ENCODE data around the gene CACNG8. TPM values are rescaled to one million over a fixed set of nuclear protein-coding genes. Genes with fewer than 3 reads are reported as not detected.

Gene CACNG8
- total RNA-seq, 1 donor from 2014 or later = 0.32 TPM

DNA sequence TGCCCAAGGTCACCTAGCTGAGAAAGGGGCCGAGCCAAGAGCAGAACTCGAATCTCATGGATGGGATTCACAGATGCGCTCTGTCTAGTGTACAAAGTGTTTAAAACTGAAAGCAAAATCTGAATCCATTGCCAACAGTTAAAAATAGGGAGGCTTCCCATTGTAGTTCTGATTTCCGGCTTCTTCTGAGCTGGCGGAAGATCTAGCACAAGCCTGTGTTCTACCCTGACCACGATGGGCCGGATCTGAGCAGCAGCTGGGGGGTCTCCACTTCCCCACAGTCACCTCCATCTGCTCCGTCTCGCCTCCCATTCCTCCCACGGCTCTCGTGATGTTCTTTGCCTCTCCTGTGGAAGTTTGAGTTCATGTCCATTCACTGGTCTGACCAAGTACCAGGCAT lies 2.4 kb downstream of the CACNG8 start:
- intact Hi-C loops (cut with DNase I) = no loop called here
- Histone ChIP-seq H3K27me3 (peaks cover 8% of the 10 kb centered on the region), H3K4me1 (no peaks in the 10 kb centered on the region)

DNA sequence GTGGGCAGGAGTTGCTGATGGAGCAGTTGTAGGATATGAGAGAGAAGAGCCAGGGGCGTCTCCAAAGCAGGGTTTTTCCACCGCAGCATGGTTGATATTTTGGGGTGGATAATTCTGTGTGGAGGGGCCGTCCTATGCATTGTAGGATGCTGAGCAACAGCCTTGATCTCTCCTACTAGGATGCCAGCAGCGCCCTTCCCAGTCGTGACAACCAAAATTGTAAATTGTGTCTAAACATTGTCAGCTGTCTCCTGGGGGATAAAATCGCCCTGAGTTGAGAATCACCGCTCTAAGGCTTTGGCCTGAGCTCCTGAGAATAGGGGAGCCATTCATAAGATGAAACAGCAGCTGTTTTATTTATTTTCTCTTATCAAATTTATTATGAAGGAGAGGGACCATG lies 4.2 kb downstream of the CACNG8 start:
- H3K4me1 ChIP-seq = no peaks in the 10 kb centered on the region
- intact Hi-C loops (cut with DNase I) = no loop called here

More for the DNA sequence above, 2.4 kb downstream of the CACNG8 start:
- no peak for DNase-seq (ENCODE audit: low spot score in 2 of 2)
- no peaks in the 10 kb centered on the region for H3K36me3 ChIP-seq
- no peak overlapping the region for H3K4me3 ChIP-seq
- no peak overlapping the region for H3K27ac ChIP-seq
- TF ChIP-seq, protein P1, sequence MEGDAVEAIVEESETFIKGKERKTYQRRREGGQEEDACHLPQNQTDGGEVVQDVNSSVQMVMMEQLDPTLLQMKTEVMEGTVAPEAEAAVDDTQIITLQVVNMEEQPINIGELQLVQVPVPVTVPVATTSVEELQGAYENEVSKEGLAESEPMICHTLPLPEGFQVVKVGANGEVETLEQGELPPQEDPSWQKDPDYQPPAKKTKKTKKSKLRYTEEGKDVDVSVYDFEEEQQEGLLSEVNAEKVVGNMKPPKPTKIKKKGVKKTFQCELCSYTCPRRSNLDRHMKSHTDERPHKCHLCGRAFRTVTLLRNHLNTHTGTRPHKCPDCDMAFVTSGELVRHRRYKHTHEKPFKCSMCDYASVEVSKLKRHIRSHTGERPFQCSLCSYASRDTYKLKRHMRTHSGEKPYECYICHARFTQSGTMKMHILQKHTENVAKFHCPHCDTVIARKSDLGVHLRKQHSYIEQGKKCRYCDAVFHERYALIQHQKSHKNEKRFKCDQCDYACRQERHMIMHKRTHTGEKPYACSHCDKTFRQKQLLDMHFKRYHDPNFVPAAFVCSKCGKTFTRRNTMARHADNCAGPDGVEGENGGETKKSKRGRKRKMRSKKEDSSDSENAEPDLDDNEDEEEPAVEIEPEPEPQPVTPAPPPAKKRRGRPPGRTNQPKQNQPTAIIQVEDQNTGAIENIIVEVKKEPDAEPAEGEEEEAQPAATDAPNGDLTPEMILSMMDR (IDR thresholded peaks at IDR 0.05) = no peak
- H3K9me3 ChIP-seq = no peaks in the 10 kb centered on the region

DNA sequence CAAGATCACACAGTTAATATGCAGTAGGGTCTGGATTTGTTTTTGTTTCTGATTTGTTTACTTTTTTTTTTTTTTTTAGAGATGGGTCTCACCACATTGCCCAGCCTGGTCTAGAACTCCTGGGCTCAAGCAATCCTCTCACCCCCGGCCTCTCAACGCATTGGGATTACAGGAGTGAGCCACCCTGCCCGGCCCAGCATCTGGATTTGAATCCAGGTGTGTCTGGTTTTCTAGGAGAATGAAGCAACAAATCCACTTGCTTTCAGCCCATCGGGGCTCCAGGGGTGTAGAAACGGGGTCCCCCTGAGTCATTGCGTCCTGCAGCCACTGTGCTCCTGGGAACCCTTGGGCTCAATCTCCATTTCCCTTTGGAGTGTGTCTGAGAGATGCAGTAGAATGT lies 6.6 kb downstream of the CACNG8 start:
- TF ChIP-seq, protein P1 (IDR thresholded peaks at IDR 0.05) = no peak
- DNase-seq (ENCODE audit: low spot score in 2 of 2) = no peak
- H3K27me3 ChIP-seq = no peaks in the 10 kb centered on the region
- no peaks in the 10 kb centered on the region for H3K4me1 ChIP-seq
- H3K36me3 ChIP-seq = no peaks in the 10 kb centered on the region
- H3K9me3 ChIP-seq = no peaks in the 10 kb centered on the region
- no peak overlapping the region for H3K27ac ChIP-seq
- intact Hi-C loops (cut with DNase I) = no loop called here
- no peak overlapping the region for H3K4me3 ChIP-seq

More for the DNA sequence above, 4.2 kb downstream of the CACNG8 start:
- TF ChIP-seq, protein P1 (IDR thresholded peaks at IDR 0.05) = no peak
- Histone ChIP-seq H3K4me3 (no peak overlapping the region), H3K36me3 (no peaks in the 10 kb centered on the region), H3K27ac (no peak overlapping the region), H3K27me3 (peaks cover 8% of the 10 kb centered on the region), H3K9me3 (no peaks in the 10 kb centered on the region)
- DNase-seq (ENCODE audit: low spot score in 2 of 2) = no peak

DNA sequence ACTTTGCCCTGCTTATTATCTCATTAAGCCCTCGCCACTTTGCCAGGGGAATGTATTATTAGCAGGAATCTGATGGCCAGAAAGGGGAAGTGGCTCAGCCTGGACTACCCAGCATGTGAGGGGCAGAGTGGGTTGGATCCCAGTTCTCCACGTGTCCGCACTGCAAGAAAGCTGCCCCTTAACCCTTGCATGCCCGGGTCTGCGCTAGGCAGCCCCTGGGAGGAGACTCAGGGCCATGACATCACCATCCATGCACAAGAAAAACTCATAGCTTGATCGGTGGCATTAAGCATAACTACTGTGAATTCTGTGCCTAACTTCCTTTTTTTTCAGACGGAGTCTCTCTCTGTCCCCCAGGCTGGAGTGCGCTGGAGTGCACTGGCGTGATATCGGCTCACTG lies 8.9 kb downstream of the CACNG8 start:
- TF ChIP-seq, protein P1 (IDR thresholded peaks at IDR 0.05) = no peak
- no peaks in the 10 kb centered on the region for H3K9me3 ChIP-seq
- H3K36me3 ChIP-seq = no peaks in the 10 kb centered on the region
- H3K4me3 ChIP-seq = no peak overlapping the region
- no peak for DNase-seq (ENCODE audit: low spot score in 2 of 2)
- intact Hi-C loops (cut with DNase I) = no loop called here
- H3K27me3 ChIP-seq = no peaks in the 10 kb centered on the region
- no peaks in the 10 kb centered on the region for H3K4me1 ChIP-seq
- H3K27ac ChIP-seq = no peak overlapping the region

DNA sequence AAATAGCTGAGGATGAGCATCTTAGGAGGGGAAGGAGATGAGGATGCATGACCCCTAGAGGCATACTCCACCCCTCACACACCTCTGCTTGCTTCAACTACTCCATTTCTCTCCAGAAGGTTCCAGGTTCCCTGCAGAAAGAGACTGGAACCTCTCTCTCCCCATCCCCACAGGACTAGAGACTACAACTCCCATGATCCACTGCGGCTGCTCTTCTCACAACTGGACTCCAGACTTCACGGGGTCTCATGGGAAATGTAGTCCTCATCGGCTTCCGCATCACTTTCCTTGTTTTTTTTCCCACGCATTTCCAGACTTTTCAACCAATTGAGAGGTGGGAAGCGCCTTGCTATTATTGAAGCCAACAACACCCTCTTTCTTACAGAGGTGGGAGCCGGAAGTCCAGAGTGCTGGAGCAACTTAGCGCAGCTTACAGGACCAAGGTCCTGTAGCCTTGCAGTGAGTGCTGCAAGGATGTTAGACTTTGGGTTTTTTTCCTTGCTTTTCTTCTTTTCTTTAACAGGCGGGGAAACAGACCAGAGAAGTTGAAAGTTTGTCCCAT lies 14.8 kb downstream of the CACNG8 start:
- DNase-seq (ENCODE audit: low spot score in 2 of 2) = peak; percentile 32 to 87
- peak overlapping the region; percentile 37 to 57 for H3K4me3 ChIP-seq
- no peak overlapping the region for H3K27ac ChIP-seq
- peaks cover 3% of the 10 kb centered on the region in 2 donors for H3K4me1 ChIP-seq
- TF ChIP-seq, protein P1 (IDR thresholded peaks at IDR 0.05) = no peak
- no peaks in the 10 kb centered on the region for H3K36me3 ChIP-seq
- H3K27me3 ChIP-seq = peaks cover 18% of the 10 kb centered on the region
- H3K9me3 ChIP-seq = no peaks in the 10 kb centered on the region
- intact Hi-C loops (cut with DNase I) = no loop called here
